NCI-H1694 treated with DMSO at 0.1 percent for 48 hours (cell line): ENCODE data around the gene HMGB2.
A peak's percentile ranks its signal among the peaks of the same experiment; 100 is the strongest.

Source experiments
- DNase-seq: peaks from one replicate; lab custom pipeline; 2025; lab: John Stamatoyannopoulos, UW

HMGB2 gene

GRCh38 chr4:173334891-173335752 is 964 bp upstream of the HMGB2 start:
- peak; percentile 78 for DNase-seq

GRCh38 chr4:173333658-173334084 is 487 bp downstream of the HMGB2 start:
- no peak for DNase-seq

GRCh38 chr4:173332963-173333657 is 1.0 kb downstream of the HMGB2 start:
- no peak for DNase-seq

GRCh38 chr4:173332021-173332487 is 2.1 kb downstream of the HMGB2 start:
- no peak for DNase-seq

- DNase-seq = no peak
Measured at GRCh38 chr4:173330590-173330989, 3.6 kb downstream of the HMGB2 start.

- no peak for DNase-seq
Measured at GRCh38 chr4:173328236-173328901, 5.8 kb downstream of the HMGB2 start.

- no peak for DNase-seq
Measured at GRCh38 chr4:173325007-173325736, 9.0 kb downstream of the HMGB2 start.

- no peak for DNase-seq
Measured at GRCh38 chr4:173319696-173320095, 14.5 kb downstream of the HMGB2 start.

- DNase-seq = peak; percentile 55
Measured at GRCh38 chr4:173318648-173319211, 15.4 kb downstream of the HMGB2 start.

- DNase-seq = no peak
Measured at GRCh38 chr4:173318240-173318639, 15.9 kb downstream of the HMGB2 start.

GRCh38 chr4:173317004-173317403 is 17.2 kb downstream of the HMGB2 start:
- no peak for DNase-seq

- DNase-seq = no peak
Measured at GRCh38 chr4:173316060-173316459, 18.1 kb downstream of the HMGB2 start.

GRCh38 chr4:173314715-173315114 is 19.4 kb downstream of the HMGB2 start:
- no peak for DNase-seq

- no peak for DNase-seq
Measured at GRCh38 chr4:173311368-173311767, 22.8 kb downstream of the HMGB2 start.

GRCh38 chr4:173307778-173308177 is 26.4 kb downstream of the HMGB2 start:
- no peak for DNase-seq

- no peak for DNase-seq
Measured at GRCh38 chr4:173301518-173302201, 32.5 kb downstream of the HMGB2 start.

GRCh38 chr4:173294444-173294843 is 39.7 kb downstream of the HMGB2 start:
- DNase-seq = no peak

GRCh38 chr4:173293663-173294062 is 40.5 kb downstream of the HMGB2 start:
- no peak for DNase-seq

- DNase-seq = no peak
Measured at GRCh38 chr4:173291899-173292298, 42.3 kb downstream of the HMGB2 start.

GRCh38 chr4:173289353-173289727 is 44.8 kb downstream of the HMGB2 start:
- no peak for DNase-seq
